Breast epithelium (tissue), 3 donors: ENCODE results near the gene FIGNL1.

Experiments
- CTCF ChIP-seq, 3 donors: fragments of 450-650 bp; IDR thresholded peaks; one replicate each; pipeline ENCODE4 v1.5.1; 2016 to 2017; ENCODE audit warnings: antibody characterized with exemption in 3 of 3, mild to moderate bottlenecking in 3 of 3, moderate library complexity in 3 of 3
- POLR2AphosphoS5 ChIP-seq, 3 donors: sonication (generic); formaldehyde crosslinking; IDR thresholded peaks; one replicate each; pipeline ENCODE4 v1.6.1; 2017; ENCODE audit warnings: antibody characterized with exemption in 3 of 3

DNA sequence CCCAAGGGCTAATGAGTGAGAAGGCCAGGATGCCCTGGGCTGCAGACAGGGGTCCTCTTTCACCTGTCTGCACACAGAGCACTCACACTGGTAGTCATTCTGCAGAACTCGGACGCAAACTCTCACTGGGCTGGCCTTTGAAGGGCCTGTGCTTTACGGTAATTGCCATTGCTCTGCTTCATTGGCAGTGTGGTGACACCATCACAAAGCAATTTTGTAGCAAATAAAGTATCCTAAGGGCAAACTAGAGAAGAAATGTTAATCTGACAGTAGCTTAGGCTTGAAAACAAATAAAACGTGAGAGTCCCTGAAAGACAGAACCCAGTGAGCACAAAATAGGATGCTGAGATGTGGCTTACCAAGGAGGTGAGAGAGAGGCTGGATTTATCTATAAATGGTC, 30.6 kb upstream of the FIGNL1 start:
- no peak for TF ChIP-seq CTCF (IDR thresholded peaks at IDR 0.05)
- no peak for TF ChIP-seq POLR2AphosphoS5 (IDR thresholded peaks at IDR 0.05)
